DMS 273 (cell line): ENCODE measurements around the gene CNBP.
"Not testable (repeated sequence)": the region's sequence is repeated elsewhere in the genome, so short reads cannot be mapped to it uniquely, and the experiment has no call there.

ENCODE experiments used
- DNase-seq: peaks from one replicate; lab custom pipeline; 2025; ENCODE audit not compliant: unreplicated experiment; lab: John Stamatoyannopoulos, UW

CNBP gene

GRCh38 chr3:129183569-129184395 lies at the start of gene CNBP:
TSS of gene CNBP (minus strand) at chr3:129183896. CDS start at chr3:129171757, 12,139 bp downstream.
- peak; percentile 99 for DNase-seq

DNA sequence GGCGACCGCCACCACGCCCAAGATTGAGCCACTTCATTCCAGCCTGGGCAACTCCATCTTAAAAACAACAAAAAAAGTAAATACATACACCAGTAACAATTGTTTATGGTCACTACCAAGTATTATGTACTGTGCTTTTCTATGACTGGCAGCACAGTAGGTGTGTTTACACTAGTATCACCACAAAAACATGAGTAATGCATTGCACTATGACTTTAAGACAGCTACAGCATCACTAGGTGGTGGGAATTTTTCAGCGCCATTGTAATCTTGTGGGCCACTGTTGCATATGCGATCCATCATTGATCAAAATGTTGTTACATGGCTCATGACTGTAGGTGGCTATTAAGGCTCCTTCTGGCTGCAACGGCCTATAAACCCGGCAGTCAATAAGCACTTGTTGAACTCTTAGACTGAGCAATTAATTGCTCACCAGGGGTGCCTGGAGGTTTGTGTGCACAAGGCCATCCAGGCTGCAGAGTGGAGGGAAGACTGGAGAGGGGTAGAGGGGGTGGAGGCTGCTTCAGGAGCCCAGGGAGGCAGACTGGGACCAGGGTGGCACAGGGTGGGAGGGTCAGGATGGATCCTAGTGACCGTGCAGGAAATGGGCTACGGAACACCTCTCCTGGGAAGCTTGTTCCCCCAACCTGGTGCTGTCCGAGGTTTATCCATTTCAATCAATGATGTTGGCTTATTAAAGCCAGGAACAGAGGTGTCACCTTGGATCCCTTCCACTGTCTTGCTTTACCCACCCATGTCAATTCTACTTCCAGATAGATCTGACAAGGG lies 47.8 kb upstream of the CNBP start:
- DNase-seq, result no peak

- no peak for DNase-seq
Measured at GRCh38 chr3:129230311-129231019, 46.8 kb upstream of the CNBP start.

- peak; percentile 53 for DNase-seq
Measured at GRCh38 chr3:129228891-129229585, 45.3 kb upstream of the CNBP start.

GRCh38 chr3:129226374-129226773 lies 42.7 kb upstream of the CNBP start:
- DNase-seq, result peak; percentile 42

- peak; percentile 74 for DNase-seq
Measured at GRCh38 chr3:129224984-129225393, 41.3 kb upstream of the CNBP start.

GRCh38 chr3:129224387-129224786 lies 40.7 kb upstream of the CNBP start:
- DNase-seq, result not testable (repeated sequence)

- no peak for DNase-seq
Measured at GRCh38 chr3:129218742-129219141, 35.0 kb upstream of the CNBP start.

DNA sequence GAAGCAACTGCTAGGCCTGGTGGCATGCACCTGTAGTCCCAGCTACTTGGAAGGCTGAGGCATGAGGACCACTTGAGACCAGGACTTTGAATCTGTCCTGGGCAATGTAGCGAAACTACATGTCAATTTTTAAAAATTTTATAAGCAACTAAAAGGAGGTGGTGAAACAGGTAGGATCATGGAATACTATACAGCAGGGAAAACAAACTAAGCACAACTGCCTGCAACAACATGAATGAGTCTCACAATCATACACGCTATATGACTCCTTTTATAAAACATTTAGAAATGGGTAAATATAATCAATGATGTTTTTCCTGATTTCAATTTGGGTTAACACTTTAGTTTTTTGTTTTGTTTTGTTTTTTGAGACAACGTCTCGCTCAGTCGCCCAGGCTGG lies 29.5 kb upstream of the CNBP start:
- DNase-seq, result no peak

- DNase-seq, result peak; percentile 92
Measured at GRCh38 chr3:129211772-129212171, 28.1 kb upstream of the CNBP start.

- DNase-seq, result no peak
Measured at GRCh38 chr3:129211345-129211744, 27.6 kb upstream of the CNBP start.

DNA sequence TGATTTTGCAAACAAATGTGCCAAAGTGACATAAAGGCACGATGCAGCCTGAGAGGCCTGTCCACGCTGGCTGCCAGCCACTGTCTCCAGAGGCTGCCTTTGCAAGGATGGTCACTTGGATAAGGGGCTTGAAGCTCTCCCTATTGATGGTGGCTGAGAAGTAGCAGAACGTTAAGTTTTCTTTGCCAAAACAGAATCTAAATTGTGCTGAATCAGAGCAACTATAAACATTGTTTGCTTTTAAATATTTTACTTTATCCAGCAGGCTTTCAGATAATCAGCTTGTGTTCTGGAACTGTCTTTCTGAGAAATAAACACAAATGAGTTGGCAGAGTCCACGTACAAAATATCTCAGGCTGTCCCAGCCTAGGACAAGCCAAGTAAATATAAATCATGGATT lies 23.8 kb upstream of the CNBP start:
- no peak for DNase-seq

- DNase-seq, result no peak
Measured at GRCh38 chr3:129205109-129205832, 21.6 kb upstream of the CNBP start.

DNA sequence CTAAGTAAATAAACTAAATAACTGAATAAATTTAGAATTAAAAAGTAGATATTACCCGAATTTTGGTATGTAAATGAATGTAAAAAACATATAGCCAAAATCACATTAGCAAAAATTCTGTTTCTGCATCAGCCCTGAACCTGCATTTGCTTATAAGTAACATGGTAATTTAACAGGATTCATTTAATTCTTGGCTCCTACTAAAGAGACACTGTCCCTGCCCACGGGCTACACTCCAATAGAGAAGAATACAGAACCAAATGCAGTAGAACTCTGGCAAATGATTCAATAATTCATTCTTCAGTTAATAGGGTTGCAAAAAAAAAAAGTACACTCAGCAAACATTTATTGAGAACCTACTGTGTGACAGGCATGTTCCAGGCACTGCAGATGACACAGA lies 20.8 kb upstream of the CNBP start:
- DNase-seq, result no peak

- DNase-seq, result no peak
Measured at GRCh38 chr3:129199366-129199765, 15.7 kb upstream of the CNBP start.

DNA sequence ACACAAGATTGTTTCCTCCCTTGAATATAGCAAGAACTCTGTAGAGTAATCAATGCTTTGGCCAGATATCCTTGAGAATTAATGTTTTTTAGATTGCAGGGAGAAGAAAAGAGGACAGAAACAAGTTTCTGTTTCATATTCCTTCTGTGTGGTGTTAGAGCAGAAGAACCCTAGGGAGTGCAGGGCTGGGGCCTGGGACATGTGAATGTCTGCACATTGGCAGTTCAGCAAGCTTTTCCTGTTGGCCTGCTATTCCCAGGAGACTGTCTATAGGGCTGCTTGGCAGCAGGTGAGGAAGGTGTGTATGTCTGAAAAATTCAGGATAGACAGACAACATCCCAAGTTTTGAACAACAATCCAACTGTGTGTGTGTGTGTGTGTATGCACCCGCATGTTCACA lies 13.6 kb upstream of the CNBP start:
- no peak for DNase-seq

DNA sequence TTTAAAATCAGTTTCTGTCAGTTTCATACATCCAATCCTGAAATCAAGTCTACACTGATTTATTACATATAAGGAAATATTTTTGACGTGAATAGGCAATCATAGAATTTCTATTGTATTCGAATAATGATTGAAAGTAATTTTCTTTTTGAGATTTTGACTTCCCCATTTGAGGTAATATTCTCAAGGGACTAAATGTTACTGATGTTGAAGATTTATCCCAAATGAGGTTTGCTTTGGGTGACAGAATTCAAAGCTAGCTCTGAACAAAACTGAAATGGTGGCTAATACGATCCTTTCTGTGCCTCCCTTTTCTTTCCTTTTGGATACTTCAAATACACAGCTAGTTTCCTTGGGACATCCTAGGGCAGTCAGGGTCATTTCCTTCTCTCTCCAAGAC lies 12.9 kb upstream of the CNBP start:
- no peak for DNase-seq

DNA sequence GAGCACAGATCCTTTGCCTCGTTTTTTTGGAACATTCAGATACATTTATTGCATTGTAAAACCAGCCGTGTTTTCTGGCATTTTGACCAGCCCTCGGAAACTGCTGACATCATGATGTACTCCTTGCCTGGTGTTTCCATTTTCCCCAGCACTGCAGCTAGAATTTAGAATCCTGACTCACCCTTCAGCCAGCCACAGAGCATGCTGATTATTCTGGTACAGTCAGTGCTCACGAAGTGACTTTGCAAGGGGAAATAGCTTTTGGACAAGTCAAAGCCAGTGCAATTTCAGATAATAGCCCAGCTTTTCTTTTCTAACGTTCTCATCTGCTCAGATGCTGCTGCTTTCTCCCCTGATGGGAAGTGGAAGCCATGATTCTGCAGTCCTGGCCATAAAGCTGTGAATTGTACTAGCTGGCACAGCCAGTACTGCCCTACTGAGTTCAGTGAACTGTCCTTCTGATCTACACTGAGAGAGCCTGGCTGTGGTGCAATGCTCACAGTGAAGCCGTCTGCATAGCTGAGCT lies 12.1 kb upstream of the CNBP start:
- no peak for DNase-seq

GRCh38 chr3:129189793-129190192 lies 6.1 kb upstream of the CNBP start:
- not testable (repeated sequence) for DNase-seq

DNA sequence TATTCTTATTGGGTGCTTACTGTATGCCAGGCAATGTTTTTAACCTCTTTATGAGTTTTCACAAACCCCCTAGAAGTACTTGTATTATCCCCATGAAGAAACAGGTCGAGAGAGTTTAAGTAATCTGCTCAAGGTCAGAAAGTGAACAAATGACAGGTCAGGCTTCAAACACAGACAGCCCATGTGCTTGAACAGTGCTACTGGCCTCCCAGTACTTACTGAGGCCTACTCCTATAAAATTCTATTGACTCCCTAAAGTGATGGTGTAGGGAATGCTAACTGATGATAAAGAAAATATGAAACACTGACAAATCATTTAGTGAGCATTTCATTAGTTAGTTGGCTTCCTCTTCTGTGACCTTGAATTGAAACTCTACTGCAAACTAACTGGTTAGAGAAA lies 4.2 kb upstream of the CNBP start:
- no peak for DNase-seq
